HG02970 (cell line): ENCODE data around the gene ABHD17B.
A peak's percentile ranks its signal among the peaks of the same experiment; 100 is the strongest.
"Not testable (repeated sequence)": the region's sequence is repeated elsewhere in the genome, so short reads cannot be mapped to it uniquely, and the experiment has no call there.

Experiments used
- ATAC-seq: cut with Tn5 transposase; IDR thresholded peaks from one replicate; pipeline ENCODE4 v1.9.1; 2021; ENCODE audit warnings: mild to moderate bottlenecking, moderate library complexity, moderate number of reproducible peaks; ENCODE audit not compliant: unreplicated experiment, low FRiP score

The ABHD17B gene

GRCh38 chr9:71911061-71911907, at the start of gene ABHD17B, which contains the start of gene C9orf85:
TSS of gene ABHD17B (minus strand) at chr9:71911193. CDS start at chr9:71875080, 36,113 bp downstream.
TSS of gene C9orf85 (plus strand) at chr9:71911639. CDS start at chr9:71911735, 96 bp downstream.
- peak; percentile 95 for ATAC-seq

DNA sequence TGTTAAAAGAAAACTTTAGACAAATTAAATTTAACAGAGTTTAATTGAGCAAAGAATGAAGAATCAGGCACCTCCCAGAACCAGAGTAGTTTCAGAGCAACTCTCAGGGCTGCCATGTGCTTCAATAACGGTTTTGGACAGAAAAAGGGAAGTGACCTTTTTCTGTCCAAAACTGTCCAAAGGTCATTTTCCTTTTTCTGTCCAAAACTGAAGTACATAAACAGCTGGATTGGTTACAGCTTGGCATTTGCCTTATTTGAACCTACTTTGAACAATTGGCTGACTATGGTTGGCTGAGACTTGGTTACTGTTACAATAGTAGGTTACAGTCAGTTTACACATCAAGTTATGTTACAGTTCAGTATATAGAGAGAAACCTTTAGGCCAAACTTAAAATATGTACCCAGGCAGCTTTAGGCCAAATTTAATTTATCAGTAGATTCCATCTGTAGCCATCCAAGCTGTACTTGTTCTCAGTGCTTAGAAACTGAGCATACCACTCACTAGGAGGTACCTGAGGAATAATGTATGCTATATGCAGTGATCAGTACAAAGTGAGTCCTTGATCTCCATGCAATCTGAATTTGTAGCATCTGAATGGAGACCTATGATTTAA, 44.4 kb upstream of the ABHD17B start:
- no peak for ATAC-seq

- ATAC-seq: not testable (repeated sequence)
These were observed 43.7 kb upstream of the ABHD17B start for GRCh38 chr9:71954652-71955051.

GRCh38 chr9:71944754-71945375, 33.9 kb upstream of the ABHD17B start:
- ATAC-seq: no peak

GRCh38 chr9:71941998-71942567, 31.1 kb upstream of the ABHD17B start:
- ATAC-seq: no peak

DNA sequence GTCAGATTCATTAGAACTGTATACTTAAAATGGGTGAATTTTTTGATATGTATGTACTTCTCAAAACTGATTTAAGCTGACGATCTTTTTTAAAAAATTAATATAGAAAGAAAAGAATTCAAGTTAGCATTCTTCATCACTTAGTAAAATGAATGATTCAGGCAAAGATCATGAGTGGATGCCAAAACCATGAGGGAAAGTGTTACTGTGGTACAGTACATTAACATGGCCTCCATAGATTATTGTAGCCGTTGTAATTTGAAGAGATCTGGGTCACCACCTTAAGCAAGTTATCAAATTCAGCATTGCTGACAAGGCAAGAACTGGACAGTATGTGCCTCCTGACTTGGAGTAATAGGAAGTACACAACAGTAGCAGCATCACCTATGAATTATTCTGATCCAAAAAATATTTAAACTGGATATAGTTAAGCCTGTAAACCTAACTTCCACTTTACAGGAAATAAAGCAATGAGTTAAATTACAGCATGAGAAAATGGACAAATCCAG, 30.1 kb upstream of the ABHD17B start:
- no peak for ATAC-seq

- ATAC-seq: no peak
These were observed 26.9 kb upstream of the ABHD17B start for GRCh38 chr9:71937898-71938297.

- ATAC-seq: no peak
These were observed 26.2 kb upstream of the ABHD17B start for GRCh38 chr9:71937070-71937625.

DNA sequence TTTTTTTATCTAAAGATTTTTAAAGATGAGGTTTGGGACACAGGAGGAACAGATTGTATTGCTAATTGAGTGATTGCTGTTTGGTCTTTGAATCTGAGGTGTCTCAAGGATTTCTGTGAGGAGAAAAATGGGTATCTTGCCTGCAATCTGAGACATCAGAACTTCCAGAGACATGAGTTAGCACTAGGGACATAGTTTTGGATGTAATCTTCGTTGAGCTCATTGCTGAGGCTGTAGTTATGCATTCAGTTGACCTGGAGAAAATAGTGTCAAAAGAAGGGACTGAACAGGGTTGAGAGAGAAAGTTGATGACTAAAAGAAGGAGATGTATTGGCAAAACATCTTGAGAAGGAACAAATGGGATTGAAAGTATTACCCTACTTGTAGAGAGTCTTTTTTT, 25.1 kb upstream of the ABHD17B start:
- no peak for ATAC-seq

DNA sequence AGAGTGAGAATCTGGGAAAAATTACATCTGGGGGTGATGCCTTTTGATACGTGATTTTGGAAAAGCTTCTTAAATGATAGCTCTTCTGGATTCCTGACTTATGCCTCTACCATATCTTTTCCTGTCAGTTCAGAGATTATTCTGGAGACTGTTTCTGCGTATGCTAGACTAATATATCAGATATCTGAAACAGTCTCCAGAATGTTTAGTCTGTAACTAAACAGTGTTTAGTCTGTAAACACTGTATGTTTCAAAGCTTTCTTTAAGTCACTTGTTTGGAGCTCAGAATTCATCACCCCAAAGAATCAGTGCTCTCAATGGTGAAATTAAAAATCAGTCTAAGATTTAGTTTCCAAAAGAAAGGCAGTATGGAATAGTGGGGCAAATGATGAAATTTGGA, 20.2 kb upstream of the ABHD17B start:
- no peak for ATAC-seq

DNA sequence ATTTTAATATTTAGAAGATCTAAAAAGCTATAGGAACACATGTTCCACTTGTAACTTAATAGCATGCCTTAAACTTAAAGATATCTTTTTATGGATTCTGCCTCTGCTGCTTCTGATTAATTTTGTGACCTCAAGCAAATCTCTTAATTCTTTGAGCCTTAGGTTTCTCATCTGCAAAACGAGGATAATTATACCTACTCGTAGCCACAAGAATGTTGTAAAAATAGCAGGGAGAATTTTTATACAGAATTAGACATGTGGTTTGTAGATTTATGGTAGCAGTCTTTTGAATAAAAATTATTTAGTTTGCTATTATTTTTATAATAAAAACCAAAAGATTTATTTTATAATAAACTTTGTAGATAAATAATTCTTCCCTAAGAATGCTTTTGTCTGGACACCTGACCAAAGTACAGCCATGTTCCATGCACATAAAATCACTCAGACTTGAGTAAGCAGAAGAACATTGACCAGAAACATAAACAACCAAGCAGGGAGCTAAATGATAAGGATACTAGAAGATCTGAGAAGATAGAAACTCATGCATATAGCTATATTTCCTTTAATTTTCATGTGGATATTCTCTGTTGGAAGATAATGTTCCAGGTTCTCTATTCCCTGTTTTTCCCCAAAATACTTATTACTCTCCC, 18.9 kb upstream of the ABHD17B start:
- ATAC-seq: no peak

GRCh38 chr9:71929223-71929622, 18.2 kb upstream of the ABHD17B start:
- ATAC-seq: no peak

DNA sequence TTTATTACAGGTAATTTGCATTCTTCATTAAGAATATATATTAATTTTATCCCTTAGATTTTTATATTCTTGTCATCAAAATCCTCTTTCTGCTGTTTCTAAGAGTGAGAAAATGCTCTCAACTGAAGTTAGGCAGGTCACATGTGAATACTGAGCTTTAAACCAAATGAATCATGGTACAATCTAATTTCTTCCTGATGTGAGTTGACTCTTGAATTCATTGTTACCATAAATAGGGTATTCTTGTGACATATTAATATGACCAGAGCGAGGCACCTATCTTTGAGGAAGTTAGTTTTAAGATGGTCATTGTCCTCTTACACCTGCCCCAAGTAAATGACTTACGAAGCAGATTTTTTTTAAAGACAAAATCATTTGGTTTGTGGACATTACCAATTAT, 17.8 kb upstream of the ABHD17B start:
- no peak for ATAC-seq

- no peak for ATAC-seq
These were observed 17.4 kb upstream of the ABHD17B start for GRCh38 chr9:71928376-71928775.

- no peak for ATAC-seq
These were observed 14.8 kb upstream of the ABHD17B start for GRCh38 chr9:71925834-71926233.

- ATAC-seq: no peak
These were observed 13.6 kb upstream of the ABHD17B start for GRCh38 chr9:71924576-71924975.

- ATAC-seq: no peak
These were observed 10.3 kb upstream of the ABHD17B start for GRCh38 chr9:71921190-71921814.

GRCh38 chr9:71920456-71921189, 9.6 kb upstream of the ABHD17B start:
- ATAC-seq: no peak

- ATAC-seq: no peak
These were observed 7.4 kb upstream of the ABHD17B start for GRCh38 chr9:71918419-71918818.
